HG03575 (cell line): ENCODE results near the gene FGF18.

ENCODE experiments used
- ATAC-seq: cut with Tn5 transposase; IDR thresholded peaks from one replicate; pipeline ENCODE4 v1.9.1; 2021; ENCODE audit not compliant: unreplicated experiment, insufficient number of reproducible peaks, low FRiP score; ENCODE audit errors: extremely low read depth

The FGF18 gene

DNA sequence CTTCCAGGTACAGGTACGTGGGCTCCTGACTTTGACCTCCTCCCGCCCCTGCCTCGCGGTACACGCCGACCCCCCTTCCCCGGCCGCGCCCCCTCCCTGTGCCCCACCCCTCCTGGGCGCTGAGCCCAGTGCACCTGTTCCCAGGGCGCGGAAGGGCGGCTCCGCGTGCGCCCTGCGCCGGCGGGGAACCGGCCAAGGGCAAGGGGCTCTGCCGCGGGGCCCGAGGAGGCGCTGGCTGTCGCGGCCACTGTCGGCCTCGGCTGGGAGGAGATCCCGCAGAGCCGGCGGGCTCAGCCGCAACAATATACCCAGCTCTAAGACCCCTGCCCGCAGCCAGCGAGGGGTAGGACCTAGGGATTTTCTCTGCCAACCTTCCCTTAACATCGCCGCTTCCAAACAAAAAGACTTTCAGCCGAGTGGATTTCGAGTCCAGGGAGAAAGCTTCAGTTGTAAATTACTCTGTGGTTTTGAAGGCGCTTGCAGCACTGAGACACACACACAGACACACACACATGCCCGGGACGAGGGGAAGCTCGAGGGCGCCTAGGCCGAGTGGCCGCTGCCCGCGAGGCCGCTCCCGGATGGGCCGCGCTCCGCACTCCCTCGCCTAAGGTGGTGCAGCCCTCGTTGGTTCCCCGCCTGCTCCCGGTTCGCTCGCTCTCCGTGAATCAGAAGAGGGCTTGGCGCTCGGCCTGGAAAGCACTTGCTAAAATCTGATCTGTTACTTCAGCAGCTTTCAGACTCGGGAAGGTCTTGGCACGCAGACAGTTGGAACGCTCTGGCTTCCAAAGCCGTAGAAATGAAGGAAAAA, 1.2 kb downstream of the FGF18 start:
- ATAC-seq, result no peak

DNA sequence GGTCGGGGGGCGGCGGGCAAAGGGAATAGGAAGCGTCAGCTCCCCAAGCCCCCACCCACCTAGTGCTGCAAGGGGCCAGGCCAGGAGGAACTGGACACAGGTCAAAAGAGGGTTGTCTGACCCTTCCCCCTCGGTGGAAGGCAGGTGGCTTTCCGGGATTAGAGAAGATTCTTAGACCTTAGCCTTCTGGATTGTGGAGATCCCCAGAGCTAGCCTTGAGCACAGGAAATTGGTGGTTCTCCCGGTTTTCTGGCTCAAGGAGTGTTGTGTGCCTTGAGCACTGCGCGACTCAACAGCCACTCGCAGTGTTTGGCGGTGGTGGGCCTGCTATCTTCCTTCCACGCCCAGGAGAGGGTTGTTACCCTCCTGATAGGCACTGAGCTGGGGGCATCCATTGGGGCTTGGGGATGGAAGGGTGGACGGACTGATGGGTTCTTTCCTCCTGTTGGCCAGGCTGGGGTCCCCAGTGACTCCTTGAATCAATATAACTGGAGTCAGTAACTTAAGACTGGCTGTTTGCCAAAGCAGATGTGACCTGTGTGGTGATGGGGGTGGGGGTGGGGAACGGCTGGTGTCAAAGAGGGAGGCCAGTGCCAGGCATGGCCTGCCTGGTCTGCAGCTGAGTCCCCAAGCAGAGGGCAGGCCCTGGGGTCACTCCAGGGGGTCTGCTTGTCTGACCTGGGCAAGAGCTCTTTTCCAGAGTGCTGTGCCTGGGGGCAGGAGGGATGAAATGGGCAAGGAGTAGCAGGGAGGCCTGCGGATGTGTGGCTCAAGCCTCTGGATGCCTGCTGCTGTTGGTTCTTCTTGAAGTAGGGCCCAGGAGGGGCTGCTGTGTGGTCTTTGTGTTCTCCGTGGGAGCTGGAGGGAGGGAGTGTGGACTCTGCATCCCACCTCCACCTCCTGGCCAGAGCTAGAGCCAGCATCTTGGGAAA, 2.1 kb downstream of the FGF18 start:
- ATAC-seq, result no peak

DNA sequence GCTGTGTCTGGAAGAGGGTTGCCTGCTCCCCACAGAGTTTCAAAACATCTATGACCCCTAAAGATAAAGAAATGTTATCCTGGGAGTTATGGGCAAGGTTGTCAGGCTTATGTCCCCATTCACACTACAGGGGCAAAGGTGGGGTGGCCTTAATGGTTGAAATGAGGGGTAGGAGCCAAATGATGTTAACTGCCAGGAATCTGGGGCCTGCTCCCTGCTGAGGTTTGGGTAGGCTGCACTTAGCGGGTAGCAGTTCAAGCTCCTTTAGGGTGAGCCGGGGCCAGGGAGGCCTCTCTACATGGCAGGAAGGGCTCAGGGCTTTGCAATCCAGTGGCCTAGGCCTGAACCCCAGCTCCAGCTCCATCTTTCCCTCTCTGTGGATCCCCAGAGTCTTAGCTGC, 3.0 kb downstream of the FGF18 start:
- ATAC-seq, result no peak

DNA sequence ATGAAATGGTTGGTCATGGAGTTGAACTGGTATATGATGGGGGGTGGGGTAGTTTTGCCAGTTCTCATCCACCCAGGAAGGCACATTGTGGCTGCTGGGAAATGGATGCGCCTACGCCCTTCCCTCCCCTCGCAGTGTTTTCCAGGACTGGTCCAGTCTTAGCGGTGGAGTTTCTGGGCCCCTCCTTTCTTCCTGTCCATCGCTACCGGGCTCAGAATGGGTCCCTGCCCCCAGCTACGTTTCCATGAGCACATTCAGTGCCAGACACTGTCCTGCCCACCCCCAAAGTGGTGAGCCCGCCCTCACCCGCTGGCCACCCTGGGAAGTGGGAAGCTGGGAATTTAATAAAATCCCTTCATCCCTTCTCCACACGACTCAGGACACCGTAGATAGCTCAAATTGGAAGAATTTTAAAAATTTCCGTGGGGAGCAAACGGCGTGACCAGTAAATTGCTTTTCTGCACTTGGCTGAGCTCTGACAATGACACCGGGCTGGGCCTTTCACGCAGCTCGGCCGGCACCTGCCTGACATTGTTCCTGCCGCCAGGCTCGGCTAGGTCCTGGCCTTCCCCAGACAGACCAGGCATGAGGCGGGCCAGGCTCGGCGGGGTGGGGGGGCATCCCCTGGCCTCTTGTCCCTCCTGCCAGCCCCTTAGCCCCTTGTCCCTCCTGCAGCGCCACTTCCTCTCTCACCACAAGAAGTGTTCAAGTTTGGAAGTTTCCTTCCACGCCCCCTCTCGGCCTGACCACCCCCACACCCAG, 3.6 kb downstream of the FGF18 start:
- no peak for ATAC-seq

DNA sequence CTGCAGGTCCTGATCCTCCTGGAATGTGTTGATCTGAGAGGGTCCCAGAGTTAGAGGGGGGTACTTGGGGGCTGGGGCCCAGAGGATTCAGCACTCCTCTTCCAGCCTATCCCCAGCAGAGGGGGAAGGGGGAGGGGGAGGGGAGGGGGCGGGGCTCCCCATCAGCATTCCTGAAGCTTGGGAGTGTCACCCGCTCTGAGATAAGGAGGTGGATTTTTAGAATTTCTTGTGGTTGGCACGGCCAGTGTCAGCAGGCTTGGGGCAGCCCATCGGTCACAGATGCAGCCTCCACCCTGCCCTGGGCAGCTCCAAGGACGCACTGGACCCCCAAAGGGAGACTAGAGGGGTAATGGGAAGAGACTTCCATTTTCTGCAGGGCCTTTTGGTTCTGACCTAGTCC, 5.3 kb downstream of the FGF18 start:
- no peak for ATAC-seq

DNA sequence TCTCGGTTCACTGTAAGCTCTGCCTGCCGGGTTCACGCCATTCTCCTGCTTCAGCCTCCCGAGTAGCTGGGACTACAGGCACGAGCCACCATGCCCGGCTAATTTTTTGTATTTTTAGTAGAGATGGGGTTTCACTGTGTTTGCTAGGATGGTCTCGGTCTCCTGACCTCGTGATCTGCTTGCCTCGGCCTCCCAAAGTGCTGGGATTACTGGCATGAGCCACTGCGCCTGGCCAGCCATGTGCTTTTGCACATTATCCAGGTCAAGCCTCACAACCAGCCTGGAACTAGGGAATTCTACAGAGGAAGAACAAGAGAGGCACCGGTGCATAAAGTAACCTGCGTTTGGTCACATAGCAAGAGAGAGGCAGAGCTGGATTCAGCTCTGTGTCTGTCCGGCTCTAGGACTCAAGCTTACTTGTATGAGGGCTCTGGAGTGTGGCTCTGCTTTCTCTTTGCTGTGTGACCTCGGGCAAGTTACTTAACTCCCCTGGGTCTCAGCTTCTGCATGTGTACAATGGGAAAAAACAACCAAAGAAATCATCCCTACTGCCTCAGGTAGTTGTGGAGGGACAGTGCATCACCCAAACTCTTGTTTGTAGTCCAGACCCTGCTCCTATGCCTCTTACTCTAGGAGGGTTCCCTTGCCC, 6.3 kb downstream of the FGF18 start:
- ATAC-seq, result no peak

DNA sequence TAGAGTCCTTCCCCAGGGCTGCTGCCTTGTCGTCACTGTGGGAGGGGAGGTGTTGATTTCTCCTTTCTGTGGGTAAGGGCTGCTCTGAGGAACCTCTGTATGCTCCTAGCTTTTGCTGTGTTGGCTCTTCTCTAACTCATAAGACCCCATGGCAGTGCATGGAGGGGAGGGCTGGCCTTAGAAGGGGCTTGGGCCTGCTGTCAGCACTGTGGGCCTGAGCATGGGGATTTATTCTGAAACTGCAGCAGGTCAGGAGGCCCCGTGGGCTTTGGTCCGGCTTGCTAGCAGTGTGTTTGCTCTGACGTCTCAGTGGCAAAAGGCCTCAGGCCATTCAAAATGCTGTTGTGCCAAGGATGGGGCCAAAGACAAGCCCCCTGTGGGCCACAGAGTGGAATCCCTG, 6.8 kb downstream of the FGF18 start:
- no peak for ATAC-seq

DNA sequence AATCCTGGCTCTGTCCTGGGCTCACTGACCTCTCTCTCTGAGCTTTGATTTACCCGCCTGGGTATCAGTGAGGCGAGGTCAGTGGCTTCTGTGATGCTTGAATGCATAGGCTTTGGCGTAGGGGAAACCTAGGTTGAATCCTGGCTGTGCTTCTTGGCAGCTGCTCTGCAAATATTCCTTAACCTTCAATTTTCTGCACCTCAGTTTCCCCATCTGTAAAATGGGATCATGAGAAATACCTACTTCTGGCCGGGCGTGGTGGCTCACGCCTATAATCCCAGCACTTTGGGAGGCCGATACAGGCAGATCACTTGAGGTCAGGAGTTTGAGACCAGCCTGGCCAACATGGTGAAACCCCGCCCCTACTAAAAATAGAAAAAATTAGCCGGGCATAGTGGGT, 7.2 kb downstream of the FGF18 start:
- ATAC-seq, result no peak

DNA sequence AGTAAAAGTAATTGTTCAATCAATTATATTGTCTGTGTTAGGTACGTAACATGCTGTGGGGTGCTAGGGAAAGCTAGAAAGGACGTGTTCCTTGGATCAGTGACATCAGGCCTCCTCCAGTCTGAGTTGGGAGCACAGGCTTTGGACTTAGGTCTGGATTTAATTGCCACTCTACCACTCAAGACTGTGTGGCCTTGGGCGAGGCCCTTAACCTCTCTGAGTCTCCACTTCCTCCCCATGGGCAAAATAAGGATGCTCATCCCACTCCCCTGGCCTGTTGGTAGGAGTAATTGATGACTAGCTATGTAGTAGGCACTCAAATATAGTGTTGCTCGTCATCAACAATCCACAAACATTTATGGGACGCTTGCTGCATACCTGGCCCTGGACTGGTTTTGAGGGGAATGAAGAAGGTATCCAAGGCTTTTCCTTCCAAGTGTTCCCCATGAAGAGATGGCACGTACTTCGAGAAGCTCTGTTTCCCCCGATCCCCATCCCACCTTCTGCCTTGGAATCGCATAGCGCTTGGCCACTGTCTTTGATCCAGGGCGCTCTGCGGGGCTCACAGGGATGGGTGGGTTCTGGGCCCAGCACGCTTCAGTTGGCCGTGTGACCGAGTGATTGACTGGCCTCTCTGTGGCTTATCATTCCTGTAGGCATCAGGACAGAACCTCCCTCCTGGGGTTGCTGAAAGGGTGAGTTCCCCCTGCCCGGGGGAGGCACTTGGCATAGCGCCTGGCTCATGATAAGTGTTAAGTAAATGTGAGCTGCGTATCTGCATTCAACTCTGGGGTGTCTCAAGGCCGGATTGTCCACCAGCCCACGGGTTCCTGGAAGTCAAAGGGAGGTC, 8.1 kb downstream of the FGF18 start:
- no peak for ATAC-seq

DNA sequence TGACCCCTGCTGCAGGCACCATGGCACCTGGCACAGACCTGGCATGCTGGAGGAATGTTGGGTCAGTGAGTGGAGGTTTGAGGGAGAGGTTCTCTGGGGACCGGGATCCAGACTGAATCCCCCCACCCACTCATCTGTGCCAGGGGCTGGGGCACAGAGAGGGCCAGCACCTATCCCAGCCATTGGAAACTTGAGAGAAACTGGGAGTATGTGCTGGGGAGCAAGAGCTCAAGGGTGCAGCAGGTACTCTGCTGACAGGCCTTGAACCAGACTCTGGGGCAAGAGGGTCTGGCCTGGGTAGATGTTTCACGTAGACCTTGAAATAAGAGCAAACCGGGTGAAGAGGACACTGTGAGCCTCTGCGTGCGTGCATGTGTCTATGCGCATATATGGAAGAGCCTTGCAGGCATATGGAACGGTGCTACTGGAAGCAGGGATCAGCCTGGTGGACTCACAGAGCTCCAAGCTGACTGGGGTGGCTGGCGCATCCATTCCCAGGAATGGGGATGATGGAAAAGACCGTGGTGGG, 8.8 kb downstream of the FGF18 start:
- no peak for ATAC-seq

DNA sequence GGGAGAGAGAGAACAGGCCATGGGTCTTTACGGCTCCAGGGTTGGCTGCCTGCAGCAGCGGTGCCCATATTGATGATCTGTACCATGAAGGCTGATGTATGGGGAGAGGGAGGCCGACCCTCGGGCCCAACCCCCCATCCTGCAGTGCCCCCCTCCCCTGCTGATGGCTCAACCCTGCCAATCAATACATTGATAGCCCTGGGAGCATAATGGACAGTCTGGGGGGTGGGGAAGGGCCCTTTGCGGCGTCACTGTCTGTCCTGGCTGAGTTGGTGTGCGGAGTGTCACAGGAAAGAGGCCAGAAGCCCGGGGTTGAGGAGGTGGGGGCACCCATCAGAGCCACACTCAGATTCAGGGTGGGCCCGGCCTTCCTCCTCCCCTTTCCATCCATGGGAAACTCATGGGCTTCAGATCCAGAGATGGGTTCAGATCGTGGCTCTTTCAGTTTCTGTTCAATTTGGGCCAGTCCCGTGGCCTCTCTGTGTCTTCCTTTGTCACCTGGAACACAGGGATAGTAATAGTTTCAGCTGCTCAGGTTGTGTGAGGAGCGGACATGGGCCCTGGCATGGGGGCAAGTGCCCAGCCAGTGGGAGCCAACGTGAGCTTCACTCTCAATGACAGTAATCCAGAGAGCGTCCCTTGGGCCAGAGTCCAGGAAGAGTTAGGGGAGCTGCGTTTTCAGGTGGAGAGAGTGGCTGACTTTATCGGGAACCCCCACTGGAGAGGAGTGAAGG, 9.5 kb downstream of the FGF18 start:
- ATAC-seq, result no peak

DNA sequence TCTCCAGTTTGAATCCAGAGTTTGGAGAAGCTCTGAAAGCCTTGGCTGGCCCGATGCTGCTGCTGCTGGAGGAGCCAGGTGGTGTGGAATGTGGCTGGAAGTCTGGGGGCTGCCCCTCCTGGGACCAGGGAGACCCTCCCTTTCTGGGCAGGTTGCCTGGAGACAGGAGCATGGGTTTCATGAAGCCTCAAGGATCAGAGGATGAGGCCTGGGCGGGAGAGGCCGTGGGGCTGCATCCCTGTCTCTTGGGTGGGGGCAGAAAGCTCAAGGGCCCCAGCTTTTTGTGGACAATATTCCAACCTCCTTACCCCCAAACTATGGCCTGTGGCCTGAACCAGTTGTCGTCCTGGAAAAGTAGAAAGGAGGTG, 10.1 kb downstream of the FGF18 start:
- no peak for ATAC-seq

DNA sequence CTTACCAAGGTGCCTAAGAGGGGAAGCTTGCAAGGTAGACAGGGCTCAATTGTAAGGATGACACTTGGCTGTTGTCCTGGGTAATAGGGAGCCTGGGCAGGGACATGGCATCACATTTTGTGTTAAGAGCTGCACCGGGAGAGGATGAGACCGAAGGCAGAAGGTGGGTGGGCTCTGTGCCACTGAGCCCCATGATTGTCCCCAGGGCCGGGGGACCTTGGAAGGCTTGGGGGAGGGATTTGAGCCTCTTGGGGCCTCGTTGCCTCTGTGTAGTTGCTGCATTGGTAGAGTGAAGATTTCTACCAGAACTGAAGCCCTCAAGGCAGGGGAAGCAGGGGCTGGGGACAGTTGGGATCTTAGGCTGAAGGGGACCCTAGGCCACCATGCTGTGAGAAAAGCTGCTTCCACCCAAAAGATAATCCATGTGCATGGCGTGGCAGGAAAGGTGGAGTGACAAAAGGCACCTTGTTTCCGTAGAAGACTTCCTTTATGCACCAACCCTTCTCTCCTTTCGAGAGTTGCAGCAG, 11.9 kb downstream of the FGF18 start:
- ATAC-seq, result no peak

DNA sequence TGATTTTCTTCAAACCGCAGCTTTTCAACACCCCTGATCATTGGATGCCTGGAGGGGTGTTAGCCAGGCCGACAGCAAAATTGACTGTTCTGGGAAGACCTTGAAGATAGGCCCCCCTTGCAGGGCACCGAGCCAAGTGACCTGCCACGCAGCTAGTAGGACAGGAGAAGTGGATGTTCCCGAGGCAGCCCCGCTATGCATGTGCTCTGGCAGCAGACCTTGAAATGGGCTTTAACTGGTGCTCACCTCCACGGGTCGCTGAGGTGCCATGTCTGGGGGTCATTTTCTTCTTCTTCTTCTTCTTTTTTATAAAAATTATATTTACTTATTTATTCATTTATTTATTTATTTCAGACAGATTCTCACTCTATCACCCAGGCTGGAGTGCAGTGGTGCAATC, 12.6 kb downstream of the FGF18 start:
- no peak for ATAC-seq

DNA sequence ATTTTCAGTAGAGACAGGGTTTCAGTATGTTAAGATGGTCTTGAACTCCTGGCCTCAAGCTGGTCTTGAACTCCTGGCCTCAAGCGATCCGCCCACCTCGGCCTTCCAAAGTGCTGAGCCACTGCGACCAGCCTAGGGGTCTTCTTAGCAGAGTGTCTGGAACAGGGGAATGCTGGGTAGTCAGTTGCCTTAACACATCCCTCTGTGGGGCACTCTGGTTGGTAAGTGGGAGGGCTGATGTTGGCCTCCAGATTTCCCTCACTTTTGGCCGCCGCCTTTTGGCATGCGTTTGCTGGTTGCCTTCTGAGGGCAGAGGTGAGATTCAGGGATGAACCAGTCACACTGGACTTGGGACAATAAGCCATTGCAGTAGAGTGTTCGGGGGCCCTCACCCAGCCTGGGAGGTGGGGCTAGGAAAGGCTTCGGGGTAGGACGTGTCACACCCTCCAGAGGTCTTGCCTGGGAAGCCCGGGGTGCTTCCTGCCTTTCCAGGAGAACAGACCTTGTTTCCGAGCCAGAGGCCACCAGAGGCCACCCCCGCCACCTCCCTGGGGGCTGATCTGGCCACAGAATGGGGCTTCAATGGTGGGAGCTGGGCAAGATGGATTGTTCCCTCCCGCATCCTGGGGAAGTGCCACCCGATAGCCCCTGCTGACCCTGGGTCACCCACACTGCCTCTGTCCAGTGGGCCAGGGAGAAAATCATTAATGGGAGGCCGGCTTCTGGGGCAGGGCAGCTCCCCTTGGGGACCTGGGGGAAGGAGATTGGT, 13.3 kb downstream of the FGF18 start:
- ATAC-seq, result no peak

DNA sequence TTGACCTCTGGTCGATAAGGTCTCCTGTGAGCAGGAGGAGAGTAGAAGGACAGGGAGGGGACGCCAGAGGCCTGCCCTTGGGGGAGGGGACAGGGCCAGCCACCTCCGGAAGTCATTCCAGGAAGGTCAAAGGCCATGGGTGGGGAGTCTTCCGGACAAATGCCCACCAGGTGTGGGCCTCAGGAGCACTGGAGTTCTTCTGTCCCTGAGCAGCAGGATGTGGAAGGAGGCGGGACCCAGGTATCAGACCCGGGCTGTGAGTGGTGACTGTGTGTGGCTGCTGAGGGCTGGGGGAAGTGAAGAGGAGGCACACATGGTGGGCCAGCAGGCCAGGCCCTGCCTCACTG, 13.9 kb downstream of the FGF18 start:
- no peak for ATAC-seq
